ENCODE data around the gene ZNF750.

The ZNF750 gene

GRCh38 chr17:82803606-82804005 is 36.2 kb downstream of the ZNF750 start:
- Histone ChIP-seq H3K27me3 (ENCODE audit: control insufficient read depth, insufficient read depth, low read length) (no peaks in the 10 kb centered on the region), H3K4me3 (ENCODE audit: low read length) (no peak overlapping the region), H3K9me3 (ENCODE audit: control insufficient read depth, low read depth, low read length) (no peaks in the 10 kb centered on the region), H3K36me3 (ENCODE audit: control insufficient read depth, low read depth, low read length) (peaks cover 11% of the 10 kb centered on the region), H3K4me1 (ENCODE audit: control insufficient read depth, low read depth, low read length) (no peaks in the 10 kb centered on the region), H3K9ac (ENCODE audit: low read length) (no peak overlapping the region), H3K27ac (ENCODE audit: low read length) (no peak overlapping the region)

- Histone ChIP-seq H3K36me3 (ENCODE audit: control insufficient read depth, low read depth, low read length) (peaks cover 11% of the 10 kb centered on the region), H3K27ac (ENCODE audit: low read length) (no peak overlapping the region), H3K9ac (ENCODE audit: low read length) (no peak overlapping the region), H3K4me3 (ENCODE audit: low read length) (no peak overlapping the region), H3K9me3 (ENCODE audit: control insufficient read depth, low read depth, low read length) (no peaks in the 10 kb centered on the region), H3K27me3 (ENCODE audit: control insufficient read depth, insufficient read depth, low read length) (no peaks in the 10 kb centered on the region), H3K4me1 (ENCODE audit: control insufficient read depth, low read depth, low read length) (no peaks in the 10 kb centered on the region)
Measured at GRCh38 chr17:82803185-82803584, 36.6 kb downstream of the ZNF750 start.

GRCh38 chr17:82802075-82802780 is 37.6 kb downstream of the ZNF750 start:
- no peak overlapping the region for H3K27ac ChIP-seq (ENCODE audit: low read length)
- no peaks in the 10 kb centered on the region for H3K27me3 ChIP-seq (ENCODE audit: control insufficient read depth, insufficient read depth, low read length)
- H3K9me3 ChIP-seq (ENCODE audit: control insufficient read depth, low read depth, low read length), result no peaks in the 10 kb centered on the region
- H3K4me1 ChIP-seq (ENCODE audit: control insufficient read depth, low read depth, low read length), result no peaks in the 10 kb centered on the region
- no peak overlapping the region for H3K9ac ChIP-seq (ENCODE audit: low read length)
- no peak overlapping the region for H3K4me3 ChIP-seq (ENCODE audit: low read length)
- peaks cover 6% of the 10 kb centered on the region for H3K36me3 ChIP-seq (ENCODE audit: control insufficient read depth, low read depth, low read length)

- no peaks in the 10 kb centered on the region for H3K4me1 ChIP-seq (ENCODE audit: control insufficient read depth, low read depth, low read length)
- H3K27ac ChIP-seq (ENCODE audit: low read length), result no peak overlapping the region
- no peaks in the 10 kb centered on the region for H3K27me3 ChIP-seq (ENCODE audit: control insufficient read depth, insufficient read depth, low read length)
- H3K9ac ChIP-seq (ENCODE audit: low read length), result no peak overlapping the region
- peaks cover 6% of the 10 kb centered on the region for H3K36me3 ChIP-seq (ENCODE audit: control insufficient read depth, low read depth, low read length)
- no peaks in the 10 kb centered on the region for H3K9me3 ChIP-seq (ENCODE audit: control insufficient read depth, low read depth, low read length)
- H3K4me3 ChIP-seq (ENCODE audit: low read length), result no peak overlapping the region
Measured at GRCh38 chr17:82801377-82801970, 38.3 kb downstream of the ZNF750 start.

- H3K27me3 ChIP-seq (ENCODE audit: control insufficient read depth, insufficient read depth, low read length), result no peaks in the 10 kb centered on the region
- H3K9me3 ChIP-seq (ENCODE audit: control insufficient read depth, low read depth, low read length), result no peaks in the 10 kb centered on the region
- no peak overlapping the region for H3K27ac ChIP-seq (ENCODE audit: low read length)
- H3K36me3 ChIP-seq (ENCODE audit: control insufficient read depth, low read depth, low read length), result peaks cover under 1% of the 10 kb centered on the region
- no peak overlapping the region for H3K4me3 ChIP-seq (ENCODE audit: low read length)
- H3K9ac ChIP-seq (ENCODE audit: low read length), result no peak overlapping the region
- H3K4me1 ChIP-seq (ENCODE audit: control insufficient read depth, low read depth, low read length), result no peaks in the 10 kb centered on the region
Measured at GRCh38 chr17:82800885-82801284, 38.9 kb downstream of the ZNF750 start.

- Histone ChIP-seq H3K4me1 (ENCODE audit: control insufficient read depth, low read depth, low read length) (no peaks in the 10 kb centered on the region), H3K4me3 (ENCODE audit: low read length) (no peak overlapping the region), H3K9ac (ENCODE audit: low read length) (no peak overlapping the region), H3K36me3 (ENCODE audit: control insufficient read depth, low read depth, low read length) (no peaks in the 10 kb centered on the region), H3K9me3 (ENCODE audit: control insufficient read depth, low read depth, low read length) (no peaks in the 10 kb centered on the region), H3K27me3 (ENCODE audit: control insufficient read depth, insufficient read depth, low read length) (no peaks in the 10 kb centered on the region), H3K27ac (ENCODE audit: low read length) (no peak overlapping the region)
Measured at GRCh38 chr17:82799591-82799990, 40.2 kb downstream of the ZNF750 start.

GRCh38 chr17:82798752-82799151 is 41.1 kb downstream of the ZNF750 start:
- no peak overlapping the region for H3K27ac ChIP-seq (ENCODE audit: low read length)
- H3K9ac ChIP-seq (ENCODE audit: low read length), result no peak overlapping the region
- H3K4me1 ChIP-seq (ENCODE audit: control insufficient read depth, low read depth, low read length), result no peaks in the 10 kb centered on the region
- H3K27me3 ChIP-seq (ENCODE audit: control insufficient read depth, insufficient read depth, low read length), result no peaks in the 10 kb centered on the region
- H3K9me3 ChIP-seq (ENCODE audit: control insufficient read depth, low read depth, low read length), result no peaks in the 10 kb centered on the region
- H3K4me3 ChIP-seq (ENCODE audit: low read length), result no peak overlapping the region
- no peaks in the 10 kb centered on the region for H3K36me3 ChIP-seq (ENCODE audit: control insufficient read depth, low read depth, low read length)

- no peaks in the 10 kb centered on the region for H3K36me3 ChIP-seq (ENCODE audit: control insufficient read depth, low read depth, low read length)
Measured at GRCh38 chr17:82797061-82797460, 42.8 kb downstream of the ZNF750 start.

GRCh38 chr17:82795615-82796014 is 44.2 kb downstream of the ZNF750 start:
- H3K27ac ChIP-seq (ENCODE audit: low read length), result no peak overlapping the region
- H3K9ac ChIP-seq (ENCODE audit: low read length), result no peak overlapping the region
- peaks cover 4% of the 10 kb centered on the region for H3K36me3 ChIP-seq (ENCODE audit: control insufficient read depth, low read depth, low read length)
- H3K27me3 ChIP-seq (ENCODE audit: control insufficient read depth, insufficient read depth, low read length), result no peaks in the 10 kb centered on the region
- no peaks in the 10 kb centered on the region for H3K4me1 ChIP-seq (ENCODE audit: control insufficient read depth, low read depth, low read length)
- no peaks in the 10 kb centered on the region for H3K9me3 ChIP-seq (ENCODE audit: control insufficient read depth, low read depth, low read length)
- no peak overlapping the region for H3K4me3 ChIP-seq (ENCODE audit: low read length)

More at GRCh38 chr17:82797061-82797460, 42.8 kb downstream of the ZNF750 start:
- H3K27ac ChIP-seq (ENCODE audit: low read length), result no peak overlapping the region
- H3K4me3 ChIP-seq (ENCODE audit: low read length), result no peak overlapping the region
- no peaks in the 10 kb centered on the region for H3K4me1 ChIP-seq (ENCODE audit: control insufficient read depth, low read depth, low read length)
- no peaks in the 10 kb centered on the region for H3K27me3 ChIP-seq (ENCODE audit: control insufficient read depth, insufficient read depth, low read length)
- H3K9ac ChIP-seq (ENCODE audit: low read length), result no peak overlapping the region
- no peaks in the 10 kb centered on the region for H3K9me3 ChIP-seq (ENCODE audit: control insufficient read depth, low read depth, low read length)

- Histone ChIP-seq H3K4me3 (ENCODE audit: low read length) (no peak overlapping the region), H3K9ac (ENCODE audit: low read length) (no peak overlapping the region), H3K36me3 (ENCODE audit: control insufficient read depth, low read depth, low read length) (peaks cover 4% of the 10 kb centered on the region), H3K27ac (ENCODE audit: low read length) (no peak overlapping the region), H3K9me3 (ENCODE audit: control insufficient read depth, low read depth, low read length) (no peaks in the 10 kb centered on the region), H3K27me3 (ENCODE audit: control insufficient read depth, insufficient read depth, low read length) (no peaks in the 10 kb centered on the region), H3K4me1 (ENCODE audit: control insufficient read depth, low read depth, low read length) (no peaks in the 10 kb centered on the region)
Measured at GRCh38 chr17:82794781-82795482, 44.9 kb downstream of the ZNF750 start.

GRCh38 chr17:82793974-82794630 is 45.7 kb downstream of the ZNF750 start:
- H3K9ac ChIP-seq (ENCODE audit: low read length), result no peak overlapping the region
- peaks cover 4% of the 10 kb centered on the region for H3K36me3 ChIP-seq (ENCODE audit: control insufficient read depth, low read depth, low read length)
- H3K27me3 ChIP-seq (ENCODE audit: control insufficient read depth, insufficient read depth, low read length), result no peaks in the 10 kb centered on the region
- no peaks in the 10 kb centered on the region for H3K4me1 ChIP-seq (ENCODE audit: control insufficient read depth, low read depth, low read length)
- no peak overlapping the region for H3K27ac ChIP-seq (ENCODE audit: low read length)
- no peaks in the 10 kb centered on the region for H3K9me3 ChIP-seq (ENCODE audit: control insufficient read depth, low read depth, low read length)
- H3K4me3 ChIP-seq (ENCODE audit: low read length), result no peak overlapping the region

Measured in iPS-18a (cell line).